Measurements from ENCODE around the gene UBE2G1. TPM values are rescaled to one million over a fixed set of nuclear protein-coding genes. Genes with fewer than 3 reads are reported as not detected.
A peak's percentile ranks its signal among the peaks of the same experiment; 100 is the strongest.

The UBE2G1 gene
- total and polyA plus RNA-seq, 9 of the 15 experiments (the other 6 are each of a cell fraction or from before 2014, with no cell fraction given) = 10.1 to 65.9 (median 29.7) TPM

DNA sequence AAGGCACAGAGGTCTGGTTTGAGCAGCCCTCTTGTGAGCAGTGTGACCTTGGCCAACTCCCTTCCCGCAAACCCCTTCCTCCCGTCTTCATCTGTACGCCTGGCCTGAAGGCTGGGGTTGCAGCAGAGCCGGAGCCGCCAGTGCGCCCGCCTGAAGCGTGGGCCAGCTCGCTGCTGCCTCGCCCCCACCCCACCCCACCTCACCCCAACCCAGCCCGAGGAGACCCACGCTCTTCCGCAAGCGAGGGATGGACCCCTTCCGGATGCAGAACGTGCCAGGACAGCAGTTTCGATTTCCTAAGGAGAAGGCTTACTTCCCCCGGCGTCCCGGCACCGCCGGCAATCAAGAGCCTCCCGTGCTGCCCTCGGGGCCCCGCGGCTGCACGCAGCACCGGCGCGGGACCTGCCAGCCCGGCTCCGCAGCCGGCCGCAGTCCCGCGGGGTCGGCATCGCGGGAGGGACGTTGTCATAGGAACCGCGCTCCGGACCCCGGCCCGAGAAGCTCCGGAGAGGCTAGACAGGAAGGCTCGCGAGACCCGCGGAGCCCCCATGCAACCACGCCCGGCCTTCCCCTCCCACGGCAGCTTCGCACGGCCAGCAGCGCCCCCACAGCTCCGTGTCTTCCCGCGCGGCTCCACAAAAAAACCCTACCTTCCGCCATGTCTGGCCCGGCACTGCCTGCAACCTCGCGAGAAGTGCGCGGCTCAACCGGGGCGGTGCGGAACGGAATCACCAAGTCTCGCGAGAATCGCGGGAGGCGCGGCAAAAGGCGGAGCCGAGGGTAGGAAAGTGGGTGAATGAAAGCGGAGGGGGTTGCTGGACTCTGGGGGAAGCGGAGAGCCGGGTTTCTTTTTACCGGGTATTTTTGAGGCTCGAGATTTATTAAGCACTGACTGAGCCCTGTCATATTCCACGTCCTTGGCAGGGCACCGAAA is 102.9 kb downstream of the UBE2G1 start, which contains the start of gene ANKFY1 (continued):
- TF ChIP-seq ZNF76 (CRISPR knock-in tag; IDR thresholded peaks at IDR 0.05; ENCODE audit: borderline replicate concordance) (no peak), ZNF263 (CRISPR knock-in tag; IDR thresholded peaks at IDR 0.05; ENCODE audit: borderline replicate concordance) (no peak), SRF (CRISPR knock-in tag; IDR thresholded peaks at IDR 0.05) (no peak), POLR2AphosphoS2 (IDR thresholded peaks at IDR 0.05; ENCODE audit: low read length) (no peak), PCBP2 (IDR thresholded peaks at IDR 0.05; ENCODE audit: low read depth, low read length, poor library complexity, severe bottlenecking) (no peak), PHF20 (IDR thresholded peaks at IDR 0.05; ENCODE audit: partially characterized antibody) (peak; percentile 72), SMARCC2 (IDR thresholded peaks at IDR 0.05; ENCODE audit: low read depth) (no peak), ZNF124 (CRISPR knock-in tag; IDR thresholded peaks at IDR 0.05) (no peak), ZNF766 (CRISPR knock-in tag; conservative IDR thresholded peaks at IDR 0.05) (no peak), FIP1L1 (IDR thresholded peaks at IDR 0.05; ENCODE audit: low read depth, low read length, poor library complexity, severe bottlenecking) (no peak), KLF1 (tag; IDR thresholded peaks at IDR 0.05) (no peak), XRCC4 (IDR thresholded peaks at IDR 0.05; ENCODE audit: extremely low read depth, insufficient read depth, insufficient read length) (no peak), ZNF79 (CRISPR knock-in tag; IDR thresholded peaks at IDR 0.05; ENCODE audit: low read depth) (no peak), ZBTB17 (CRISPR knock-in tag; IDR thresholded peaks at IDR 0.05) (no peak), FUS (optimal IDR thresholded peaks at IDR 0.05; ENCODE audit: low read depth, low read length) (no peak)
- TF ChIP-seq, protein P1, sequence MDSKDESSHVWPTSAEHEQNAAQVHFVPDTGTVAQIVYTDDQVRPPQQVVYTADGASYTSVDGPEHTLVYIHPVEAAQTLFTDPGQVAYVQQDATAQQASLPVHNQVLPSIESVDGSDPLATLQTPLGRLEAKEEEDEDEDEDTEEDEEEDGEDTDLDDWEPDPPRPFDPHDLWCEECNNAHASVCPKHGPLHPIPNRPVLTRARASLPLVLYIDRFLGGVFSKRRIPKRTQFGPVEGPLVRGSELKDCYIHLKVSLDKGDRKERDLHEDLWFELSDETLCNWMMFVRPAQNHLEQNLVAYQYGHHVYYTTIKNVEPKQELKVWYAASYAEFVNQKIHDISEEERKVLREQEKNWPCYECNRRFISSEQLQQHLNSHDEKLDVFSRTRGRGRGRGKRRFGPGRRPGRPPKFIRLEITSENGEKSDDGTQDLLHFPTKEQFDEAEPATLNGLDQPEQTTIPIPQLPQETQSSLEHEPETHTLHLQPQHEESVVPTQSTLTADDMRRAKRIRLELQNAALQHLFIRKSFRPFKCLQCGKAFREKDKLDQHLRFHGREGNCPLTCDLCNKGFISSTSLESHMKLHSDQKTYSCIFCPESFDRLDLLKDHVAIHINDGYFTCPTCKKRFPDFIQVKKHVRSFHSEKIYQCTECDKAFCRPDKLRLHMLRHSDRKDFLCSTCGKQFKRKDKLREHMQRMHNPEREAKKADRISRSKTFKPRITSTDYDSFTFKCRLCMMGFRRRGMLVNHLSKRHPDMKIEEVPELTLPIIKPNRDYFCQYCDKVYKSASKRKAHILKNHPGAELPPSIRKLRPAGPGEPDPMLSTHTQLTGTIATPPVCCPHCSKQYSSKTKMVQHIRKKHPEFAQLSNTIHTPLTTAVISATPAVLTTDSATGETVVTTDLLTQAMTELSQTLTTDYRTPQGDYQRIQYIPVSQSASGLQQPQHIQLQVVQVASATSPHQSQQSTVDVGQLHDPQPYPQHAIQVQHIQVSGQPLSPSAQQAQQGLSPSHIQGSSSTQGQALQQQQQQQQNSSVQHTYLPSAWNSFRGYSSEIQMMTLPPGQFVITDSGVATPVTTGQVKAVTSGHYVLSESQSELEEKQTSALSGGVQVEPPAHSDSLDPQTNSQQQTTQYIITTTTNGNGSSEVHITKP (IDR thresholded peaks at IDR 0.05; ENCODE audit: partially characterized antibody) = peak; percentile 79
- TF ChIP-seq, protein P2, sequence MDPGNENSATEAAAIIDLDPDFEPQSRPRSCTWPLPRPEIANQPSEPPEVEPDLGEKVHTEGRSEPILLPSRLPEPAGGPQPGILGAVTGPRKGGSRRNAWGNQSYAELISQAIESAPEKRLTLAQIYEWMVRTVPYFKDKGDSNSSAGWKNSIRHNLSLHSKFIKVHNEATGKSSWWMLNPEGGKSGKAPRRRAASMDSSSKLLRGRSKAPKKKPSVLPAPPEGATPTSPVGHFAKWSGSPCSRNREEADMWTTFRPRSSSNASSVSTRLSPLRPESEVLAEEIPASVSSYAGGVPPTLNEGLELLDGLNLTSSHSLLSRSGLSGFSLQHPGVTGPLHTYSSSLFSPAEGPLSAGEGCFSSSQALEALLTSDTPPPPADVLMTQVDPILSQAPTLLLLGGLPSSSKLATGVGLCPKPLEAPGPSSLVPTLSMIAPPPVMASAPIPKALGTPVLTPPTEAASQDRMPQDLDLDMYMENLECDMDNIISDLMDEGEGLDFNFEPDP (CRISPR knock-in tag; IDR thresholded peaks at IDR 0.05) = no peak
- TF ChIP-seq, protein P3, sequence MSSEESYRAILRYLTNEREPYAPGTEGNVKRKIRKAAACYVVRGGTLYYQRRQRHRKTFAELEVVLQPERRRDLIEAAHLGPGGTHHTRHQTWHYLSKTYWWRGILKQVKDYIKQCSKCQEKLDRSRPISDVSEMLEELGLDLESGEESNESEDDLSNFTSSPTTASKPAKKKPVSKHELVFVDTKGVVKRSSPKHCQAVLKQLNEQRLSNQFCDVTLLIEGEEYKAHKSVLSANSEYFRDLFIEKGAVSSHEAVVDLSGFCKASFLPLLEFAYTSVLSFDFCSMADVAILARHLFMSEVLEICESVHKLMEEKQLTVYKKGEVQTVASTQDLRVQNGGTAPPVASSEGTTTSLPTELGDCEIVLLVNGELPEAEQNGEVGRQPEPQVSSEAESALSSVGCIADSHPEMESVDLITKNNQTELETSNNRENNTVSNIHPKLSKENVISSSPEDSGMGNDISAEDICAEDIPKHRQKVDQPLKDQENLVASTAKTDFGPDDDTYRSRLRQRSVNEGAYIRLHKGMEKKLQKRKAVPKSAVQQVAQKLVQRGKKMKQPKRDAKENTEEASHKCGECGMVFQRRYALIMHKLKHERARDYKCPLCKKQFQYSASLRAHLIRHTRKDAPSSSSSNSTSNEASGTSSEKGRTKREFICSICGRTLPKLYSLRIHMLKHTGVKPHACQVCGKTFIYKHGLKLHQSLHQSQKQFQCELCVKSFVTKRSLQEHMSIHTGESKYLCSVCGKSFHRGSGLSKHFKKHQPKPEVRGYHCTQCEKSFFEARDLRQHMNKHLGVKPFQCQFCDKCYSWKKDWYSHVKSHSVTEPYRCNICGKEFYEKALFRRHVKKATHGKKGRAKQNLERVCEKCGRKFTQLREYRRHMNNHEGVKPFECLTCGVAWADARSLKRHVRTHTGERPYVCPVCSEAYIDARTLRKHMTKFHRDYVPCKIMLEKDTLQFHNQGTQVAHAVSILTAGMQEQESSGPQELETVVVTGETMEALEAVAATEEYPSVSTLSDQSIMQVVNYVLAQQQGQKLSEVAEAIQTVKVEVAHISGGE (CRISPR knock-in tag; IDR thresholded peaks at IDR 0.05) = no peak

All from K562 (cell line).